HG02884 (cell line): ENCODE data around the gene RAD51B.

Experiments
- ATAC-seq: cut with Tn5 transposase; IDR thresholded peaks from one replicate; pipeline ENCODE4 v1.9.1; 2021; ENCODE audit warnings: mild to moderate bottlenecking, moderate library complexity; ENCODE audit not compliant: unreplicated experiment

Gene RAD51B

DNA sequence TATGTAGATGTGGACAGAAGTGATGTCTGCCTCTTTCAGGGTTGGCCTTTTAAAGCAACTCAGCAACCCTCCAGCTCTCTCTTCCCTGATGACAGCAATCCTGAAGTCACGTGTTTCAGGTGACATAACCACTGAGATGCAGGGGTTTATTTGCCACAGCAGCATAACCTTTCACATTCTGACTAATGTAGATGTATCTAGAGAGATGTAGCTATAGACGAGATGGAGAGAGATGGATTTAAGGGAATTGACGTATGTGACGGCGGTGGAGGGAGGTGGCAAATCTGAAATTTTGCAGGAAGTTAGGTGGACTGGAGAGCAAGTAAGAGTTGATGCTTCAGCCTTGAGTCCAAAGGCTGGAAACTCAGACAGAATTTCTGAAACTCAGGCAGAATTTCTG lies 847.3 kb downstream of the RAD51B start:
- ATAC-seq, result no peak

DNA sequence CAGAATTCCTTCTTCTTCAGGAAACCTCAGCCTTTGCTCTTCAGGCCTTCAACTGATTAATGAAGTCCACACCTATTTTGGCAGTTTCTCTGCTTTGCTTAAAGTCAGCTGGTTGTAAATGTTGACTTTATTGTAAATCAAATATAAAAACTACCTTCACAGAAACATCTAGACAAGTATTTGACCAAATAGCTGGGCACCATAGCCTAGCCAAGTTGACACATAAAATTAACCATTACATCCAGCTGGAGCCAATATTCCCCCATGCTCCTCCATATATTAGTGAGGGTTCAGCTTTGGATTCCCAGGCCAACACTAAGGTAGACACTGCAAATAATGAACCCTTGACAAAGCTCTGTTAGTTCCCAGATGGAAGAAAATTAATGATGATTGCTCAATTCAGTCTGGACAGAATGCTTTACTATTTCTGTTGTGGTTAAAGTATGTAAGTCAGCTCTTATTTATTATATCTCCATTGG lies 847.8 kb downstream of the RAD51B start:
- ATAC-seq, result no peak

DNA sequence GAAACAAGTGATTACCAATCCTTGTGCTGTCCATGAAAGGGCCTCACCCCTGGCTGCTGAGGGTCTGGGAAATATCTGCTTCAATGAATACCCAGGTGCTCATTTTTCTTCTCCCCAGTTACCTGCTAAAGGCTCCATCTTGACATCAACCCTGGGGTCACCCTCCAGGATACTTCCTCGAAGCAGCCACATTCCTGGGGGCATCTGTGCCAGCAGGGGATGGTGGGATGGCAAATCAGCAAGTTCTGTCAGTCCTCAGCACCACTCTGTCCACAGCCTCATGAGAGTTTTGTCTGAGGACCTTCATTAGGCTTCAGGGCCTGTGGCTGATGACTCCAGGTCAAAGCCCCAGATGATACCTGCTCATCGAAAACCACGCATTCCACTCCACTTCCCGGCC lies 848.4 kb downstream of the RAD51B start:
- no peak for ATAC-seq

DNA sequence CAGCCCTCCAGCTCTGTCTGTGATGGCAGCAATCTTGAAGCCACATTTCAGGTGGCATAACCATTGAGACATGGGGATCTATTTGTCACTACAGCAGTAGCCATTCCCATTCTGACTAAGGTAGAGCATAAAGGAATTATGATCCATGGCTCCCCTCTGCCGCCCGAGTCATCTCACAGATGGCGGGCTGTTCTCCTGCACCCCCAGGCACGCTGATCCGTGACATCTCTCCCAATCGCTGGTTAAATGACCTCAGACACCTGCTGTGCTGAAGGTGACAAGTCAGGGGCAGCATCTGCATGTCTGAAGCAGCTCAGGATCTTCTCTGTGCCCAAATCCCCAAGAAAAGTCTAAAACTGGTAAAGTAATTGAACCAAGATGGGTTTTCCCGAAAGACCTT lies 849.0 kb downstream of the RAD51B start:
- no peak for ATAC-seq

DNA sequence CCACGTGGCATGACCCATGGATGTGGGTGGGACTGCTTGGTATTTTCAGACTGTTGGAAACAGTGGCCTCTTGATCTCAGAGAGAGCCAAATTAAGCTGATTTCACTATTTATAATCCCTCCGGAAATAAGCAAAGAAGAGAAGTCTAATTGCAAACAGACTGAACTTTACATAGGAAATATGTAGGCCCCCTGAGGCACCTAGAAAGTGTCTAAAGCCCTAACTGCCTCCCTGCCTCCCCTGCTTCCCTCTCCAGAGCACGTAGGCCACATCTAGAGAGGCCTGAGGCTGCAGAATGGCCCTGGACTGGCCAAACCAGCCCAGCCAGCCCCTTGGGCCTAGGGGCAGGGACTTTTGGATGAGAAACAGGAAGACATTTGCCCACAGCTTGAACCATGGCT lies 849.5 kb downstream of the RAD51B start:
- ATAC-seq, result no peak

DNA sequence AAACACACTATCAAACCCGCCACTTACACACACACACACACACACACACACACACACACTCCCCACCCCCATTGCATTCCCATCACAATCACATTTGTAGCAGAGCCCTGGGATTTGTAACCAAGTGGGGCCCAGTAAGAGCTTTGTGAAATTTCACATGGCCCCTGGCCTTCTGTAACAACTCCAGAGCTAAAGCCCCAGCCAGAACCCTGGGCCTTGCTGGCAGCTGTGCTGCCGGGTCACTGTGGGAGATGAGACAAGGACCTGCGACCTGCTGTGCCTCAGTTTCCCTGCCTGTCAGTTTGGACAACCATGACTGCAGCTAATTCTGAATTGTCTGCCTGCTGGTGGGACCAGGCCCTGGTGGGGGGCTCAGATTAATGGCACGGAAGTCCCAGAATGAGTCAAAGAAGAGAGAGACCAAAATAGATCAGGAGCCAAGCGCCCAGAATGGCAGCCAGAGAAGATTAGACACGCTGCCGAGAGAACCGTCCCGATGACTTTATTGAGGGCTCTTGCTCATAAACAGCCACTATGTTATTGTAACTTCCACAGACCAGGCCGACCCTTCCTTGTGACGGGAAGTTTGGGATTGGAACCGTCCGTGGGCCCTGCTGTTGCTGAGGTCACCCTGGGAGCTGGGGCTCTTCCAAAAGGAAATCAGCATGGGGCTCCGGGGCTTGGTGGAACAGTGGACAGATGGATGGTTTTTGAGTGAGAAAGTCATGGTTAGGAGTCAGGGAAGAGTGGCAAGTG lies 850.2 kb downstream of the RAD51B start:
- no peak for ATAC-seq

DNA sequence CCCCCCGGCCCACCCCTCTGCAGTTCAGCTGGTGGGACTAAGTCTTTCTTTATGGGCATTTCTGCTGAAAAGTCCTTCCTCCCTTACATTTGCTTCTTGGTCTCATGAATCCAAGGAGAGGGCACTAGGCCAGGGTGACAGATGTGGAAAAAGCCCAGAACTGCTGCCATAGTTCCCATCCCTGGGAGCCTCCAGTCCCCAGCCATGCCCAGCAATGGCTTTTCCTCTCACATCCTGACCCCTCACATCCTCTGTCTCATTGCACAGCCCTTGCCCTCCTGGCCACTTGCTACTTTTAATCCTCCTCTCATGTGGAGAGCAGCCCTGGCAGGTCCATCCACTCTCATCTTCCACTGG lies 850.8 kb downstream of the RAD51B start:
- ATAC-seq, result no peak

DNA sequence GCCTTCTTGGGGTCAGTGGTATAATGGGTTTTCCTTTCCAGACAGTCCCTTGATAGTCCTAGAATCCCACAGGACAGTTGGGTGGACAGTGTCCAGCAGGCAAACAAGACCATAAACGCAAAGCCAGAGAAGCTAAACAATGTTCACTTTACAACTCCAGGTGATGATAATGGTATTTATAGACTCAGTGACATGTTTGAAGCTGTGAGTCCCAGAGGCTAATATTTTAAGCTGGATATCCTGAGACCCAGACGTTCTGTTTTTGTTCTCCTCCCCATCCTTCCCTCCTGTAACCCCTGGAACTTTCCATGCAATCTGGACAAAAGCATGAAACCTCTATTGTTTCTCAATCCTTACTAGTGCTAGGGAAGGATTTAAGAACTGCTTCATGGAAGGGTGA lies 852.3 kb downstream of the RAD51B start:
- ATAC-seq, result no peak

DNA sequence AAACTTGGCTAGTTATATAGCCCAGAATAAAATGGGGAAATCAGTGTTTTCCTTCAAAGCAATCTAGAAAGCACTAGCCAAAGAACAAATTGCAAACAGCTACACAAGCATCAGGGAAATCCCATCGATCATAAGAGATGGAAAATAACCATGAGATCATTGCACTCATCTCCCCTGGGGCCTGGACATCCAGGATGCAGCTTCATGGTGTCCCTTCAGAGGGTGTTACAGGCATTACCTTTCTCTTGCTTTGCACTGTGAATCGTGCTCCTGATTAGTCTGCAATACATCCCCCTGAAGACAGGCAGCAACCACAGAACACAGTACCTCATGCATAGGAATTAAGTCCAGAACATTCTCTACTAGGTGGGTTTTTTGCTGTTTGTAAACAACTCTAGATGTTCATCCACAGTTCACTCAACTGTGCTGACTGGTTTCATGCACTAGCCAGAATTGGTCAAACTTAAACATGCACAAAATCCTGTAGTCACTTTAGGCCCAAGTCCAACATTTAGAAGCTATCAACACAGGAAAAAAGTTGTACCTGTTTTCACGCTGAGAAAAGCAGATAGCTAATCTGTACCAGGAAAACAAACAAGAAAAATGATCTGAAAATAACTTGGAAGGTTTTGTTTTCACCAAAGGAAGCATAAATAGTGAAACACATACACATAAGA lies 853.2 kb downstream of the RAD51B start:
- ATAC-seq, result no peak

DNA sequence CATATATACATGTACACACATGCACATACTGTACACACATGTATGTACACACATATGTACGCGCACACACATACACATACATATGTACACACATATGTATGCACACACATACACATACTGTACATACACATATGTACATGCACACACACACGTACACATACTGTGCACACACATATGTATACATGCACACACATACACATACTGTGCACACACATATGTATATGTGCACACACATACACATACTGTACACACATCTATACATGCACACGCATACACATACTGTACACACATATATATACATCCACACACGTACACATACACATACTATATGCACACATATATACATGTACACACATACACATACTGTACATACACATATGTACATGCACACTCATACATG lies 853.9 kb downstream of the RAD51B start:
- ATAC-seq, result no peak

DNA sequence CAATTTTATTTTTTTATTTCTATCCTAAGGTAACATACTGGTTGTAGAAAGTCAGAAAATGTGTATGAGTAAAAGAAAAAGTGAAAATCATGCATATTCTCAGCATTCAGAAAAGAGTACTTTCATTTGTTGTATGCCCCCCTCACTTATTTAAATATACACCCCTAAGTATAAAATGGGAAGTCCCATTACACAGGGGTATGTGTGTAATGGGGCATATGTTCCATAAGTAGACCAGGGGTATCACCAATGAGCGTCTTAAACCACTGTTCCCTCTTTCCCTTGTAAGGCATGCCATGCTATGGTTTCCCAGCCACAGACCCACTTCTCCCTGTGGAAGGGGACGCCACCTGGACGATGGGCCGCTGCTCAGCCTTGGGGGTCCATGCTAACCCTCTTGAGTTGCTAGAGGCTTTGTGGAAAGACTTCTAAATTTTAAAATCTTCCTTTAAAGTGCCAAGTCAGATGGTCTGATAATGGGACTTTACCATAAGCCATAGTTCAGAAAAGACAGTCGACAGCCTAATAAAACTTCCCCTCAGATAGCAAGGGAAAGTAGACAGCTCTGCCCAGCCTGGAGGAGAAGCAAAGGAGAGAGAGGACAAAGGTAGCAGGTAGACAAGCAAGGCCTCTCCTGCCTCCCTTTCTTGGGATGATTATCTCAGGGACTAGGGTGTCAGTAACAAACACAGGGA lies 855.1 kb downstream of the RAD51B start:
- ATAC-seq, result no peak

DNA sequence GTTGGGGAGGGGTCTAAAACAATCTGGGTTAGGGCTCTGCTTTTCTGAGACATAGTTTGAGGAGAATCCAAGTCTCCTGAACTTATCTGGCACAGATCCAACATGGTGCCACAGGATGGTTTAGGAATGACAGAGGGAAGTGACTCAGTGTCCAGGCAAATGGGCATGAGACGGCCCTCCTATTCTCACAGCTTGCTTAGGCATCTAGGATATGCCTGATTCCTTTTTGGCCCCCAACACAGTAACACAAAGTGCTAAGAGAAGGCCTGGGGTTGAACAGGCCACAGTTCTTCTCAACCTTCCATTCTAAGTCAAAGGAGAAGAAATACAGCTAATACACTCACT lies 855.6 kb downstream of the RAD51B start:
- ATAC-seq, result no peak

DNA sequence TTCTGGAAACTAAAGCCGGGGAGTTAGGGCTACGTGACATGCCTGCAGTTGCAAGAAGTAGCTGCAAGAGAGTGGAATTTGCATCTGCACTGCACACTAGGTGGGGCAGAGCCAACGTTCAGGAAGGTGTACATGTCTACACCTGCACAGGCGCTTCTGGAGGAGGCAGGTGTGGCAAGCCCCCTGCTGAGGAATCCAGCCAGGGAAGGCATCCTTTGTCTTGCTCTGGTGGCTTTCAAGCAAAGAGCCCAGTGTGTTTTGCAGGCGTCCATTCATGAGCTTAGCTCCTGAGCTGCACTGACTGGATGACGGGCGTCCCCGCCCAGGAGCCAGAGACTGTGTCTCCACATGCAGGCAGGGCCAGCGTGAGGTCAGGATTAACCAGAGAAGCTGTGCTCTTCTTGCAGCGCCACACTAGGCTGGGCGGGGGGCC lies 856.9 kb downstream of the RAD51B start:
- no peak for ATAC-seq

DNA sequence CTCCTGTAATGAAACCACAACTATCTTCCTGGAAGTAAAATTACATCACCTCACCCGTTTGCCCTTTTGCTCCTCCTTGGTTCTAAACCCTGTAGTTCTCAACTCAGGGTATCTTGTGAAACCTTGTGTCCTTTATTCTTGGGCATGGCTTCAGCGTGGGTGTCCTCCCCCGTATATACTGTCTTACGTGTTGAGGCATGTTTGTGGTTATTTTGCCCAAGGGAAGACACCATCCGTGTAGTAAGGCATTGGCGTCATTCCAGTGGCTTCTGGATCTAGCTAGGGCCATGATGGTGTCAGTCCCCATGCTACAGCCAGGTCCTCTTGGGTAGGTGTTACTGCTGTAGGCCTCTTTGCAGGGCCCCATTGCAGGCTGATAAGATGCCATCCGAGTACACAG lies 857.9 kb downstream of the RAD51B start:
- no peak for ATAC-seq

DNA sequence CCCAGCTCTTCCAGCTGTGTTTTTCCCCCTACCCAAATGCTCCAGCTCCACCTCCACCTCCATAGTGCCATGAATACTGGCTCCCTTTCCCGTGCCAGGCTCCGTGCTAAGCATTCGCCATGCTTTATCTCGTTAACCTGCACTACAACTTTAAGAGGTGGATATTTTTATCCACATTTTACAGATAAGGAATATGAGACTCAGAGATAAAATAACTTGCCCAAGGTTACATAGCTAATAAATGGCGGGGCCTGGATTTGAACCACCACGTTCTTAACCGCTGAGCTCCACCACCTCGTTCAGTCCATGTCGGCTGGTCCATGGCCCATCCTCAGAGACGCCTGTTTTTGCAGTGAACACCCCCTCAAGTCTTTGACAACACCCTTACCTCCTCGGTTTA lies 858.3 kb downstream of the RAD51B start:
- no peak for ATAC-seq

DNA sequence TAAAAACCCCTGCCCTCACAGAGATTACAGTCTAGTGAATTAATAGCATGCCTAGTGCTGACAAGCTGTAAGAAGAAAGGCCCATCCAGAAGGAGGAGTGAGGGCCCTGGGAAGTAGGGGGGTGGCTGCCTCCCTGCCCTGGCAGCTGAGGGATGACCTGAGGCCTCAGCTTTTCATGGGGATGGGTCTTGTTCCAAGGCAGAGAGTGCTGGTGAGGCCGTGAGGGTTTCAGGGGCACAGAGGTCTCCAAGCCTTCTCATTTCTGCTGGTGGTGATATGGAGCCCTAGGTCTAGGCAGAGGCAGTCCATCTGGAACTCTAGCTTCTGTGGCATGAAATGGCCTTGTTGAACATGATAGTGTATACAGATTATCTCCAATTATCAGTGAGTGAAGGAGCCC lies 858.9 kb downstream of the RAD51B start:
- ATAC-seq, result no peak

DNA sequence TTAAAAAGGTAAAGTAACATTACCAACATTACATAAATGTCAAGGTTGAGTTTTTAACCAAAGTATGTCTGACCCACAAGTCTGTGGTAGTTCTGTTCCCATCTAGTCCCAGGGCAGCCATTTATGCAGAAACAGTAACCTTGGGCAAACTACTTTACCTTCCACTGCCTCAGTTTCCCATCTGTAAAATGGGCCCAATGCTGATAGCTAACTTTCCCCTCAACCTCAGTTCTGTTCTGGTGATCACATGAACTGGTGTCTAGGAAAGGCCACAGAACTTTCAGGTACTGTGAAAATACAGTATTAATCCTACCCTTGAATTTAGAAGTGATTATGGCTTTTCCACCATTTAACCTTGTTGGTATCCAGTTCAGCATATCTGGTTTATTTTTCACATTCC lies 859.7 kb downstream of the RAD51B start:
- no peak for ATAC-seq

DNA sequence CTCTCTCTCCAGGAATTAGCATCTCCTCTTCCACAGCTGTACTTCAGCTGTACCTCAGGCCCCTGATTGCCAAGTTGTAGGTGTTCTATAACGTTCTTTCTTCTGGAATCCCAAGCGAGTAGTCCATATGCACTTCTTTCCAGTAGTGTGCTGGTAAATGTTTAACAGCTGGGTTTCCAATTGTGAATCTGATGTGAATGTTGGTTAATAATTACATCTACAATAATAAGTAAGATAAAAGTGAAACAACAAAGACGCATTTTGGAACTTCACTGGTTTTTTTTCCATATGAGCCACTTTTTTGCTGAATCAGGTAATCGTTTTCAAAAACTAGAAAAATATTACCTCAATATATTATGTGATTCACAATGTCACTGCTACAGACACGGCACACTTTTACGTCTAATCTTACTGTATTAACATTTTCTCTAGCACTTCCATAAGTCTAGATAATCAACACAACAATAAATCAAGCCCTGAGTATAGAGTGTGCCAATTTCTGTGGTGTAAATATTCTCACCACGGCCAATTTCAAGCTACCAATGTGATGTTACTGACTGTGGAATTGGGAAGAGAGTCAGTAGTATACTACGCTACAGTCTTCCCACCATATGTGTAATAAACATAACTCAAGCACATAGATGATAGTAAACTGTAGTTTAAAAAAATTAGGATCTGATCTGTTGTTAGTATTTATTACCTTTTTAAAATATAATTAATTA lies 860.3 kb downstream of the RAD51B start:
- ATAC-seq, result no peak

DNA sequence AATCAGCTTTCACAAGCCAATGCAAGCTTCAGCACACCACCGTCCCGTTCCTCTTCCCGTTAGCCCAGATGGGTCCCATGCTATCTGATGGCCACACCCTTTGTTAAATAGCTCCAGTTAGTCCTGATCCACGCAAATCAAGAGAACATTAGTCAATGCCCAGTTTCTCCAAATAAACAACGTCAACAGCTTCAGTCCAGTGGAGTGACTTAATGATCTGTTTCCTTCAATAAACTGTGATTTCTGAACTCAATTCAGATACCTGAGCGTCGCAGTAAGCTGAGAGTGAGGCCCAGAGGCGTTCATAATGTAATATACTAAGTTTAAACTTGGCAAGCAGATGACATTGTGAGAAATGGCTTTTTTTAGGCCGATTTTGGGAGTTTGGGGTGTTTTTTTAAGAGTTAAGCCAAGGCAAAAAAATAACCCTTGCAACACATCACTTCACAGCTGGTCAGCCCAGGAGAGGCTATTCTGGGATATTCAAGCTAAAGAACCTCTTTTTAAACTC lies 861.0 kb downstream of the RAD51B start:
- no peak for ATAC-seq

DNA sequence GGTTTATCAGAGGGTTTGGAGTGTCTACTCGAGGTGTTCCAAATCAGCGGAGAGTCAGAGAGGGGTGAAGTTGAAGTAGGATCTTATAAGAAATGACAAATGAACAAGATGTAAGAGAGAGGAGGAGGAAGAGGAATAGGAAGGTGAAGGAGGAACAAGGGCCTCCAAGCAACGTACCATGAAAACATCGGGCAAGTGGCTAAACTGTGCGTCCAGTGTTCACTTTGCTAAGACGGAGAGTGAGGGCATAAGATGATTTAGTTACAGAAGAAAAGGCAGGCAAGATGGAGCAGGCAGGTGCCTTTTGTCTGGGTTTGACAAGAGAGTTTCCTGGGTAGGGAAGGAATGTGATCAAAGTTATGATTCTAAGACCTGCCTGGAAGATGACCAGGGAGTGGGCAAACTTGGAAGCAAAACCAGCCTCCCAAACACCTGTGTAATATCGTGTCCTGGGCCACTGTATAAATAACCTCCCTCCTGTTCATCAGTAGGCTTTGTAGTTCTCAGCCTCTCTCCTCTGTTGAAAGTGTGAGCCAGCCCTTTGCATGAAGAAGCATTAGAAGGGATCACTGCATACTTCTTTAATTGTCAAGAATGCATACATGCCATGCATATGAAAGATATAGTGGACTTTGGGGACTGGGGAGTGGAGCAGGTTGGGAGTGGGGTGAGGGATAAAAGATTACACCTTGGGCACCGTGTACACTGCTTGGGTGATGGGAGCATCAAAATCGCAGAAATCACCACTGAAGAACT lies 861.9 kb downstream of the RAD51B start:
- ATAC-seq, result no peak
